ENCODE measurements around the gene DHX32.
A peak's percentile ranks its signal among the peaks of the same experiment; 100 is the strongest.

Gene DHX32

DNA sequence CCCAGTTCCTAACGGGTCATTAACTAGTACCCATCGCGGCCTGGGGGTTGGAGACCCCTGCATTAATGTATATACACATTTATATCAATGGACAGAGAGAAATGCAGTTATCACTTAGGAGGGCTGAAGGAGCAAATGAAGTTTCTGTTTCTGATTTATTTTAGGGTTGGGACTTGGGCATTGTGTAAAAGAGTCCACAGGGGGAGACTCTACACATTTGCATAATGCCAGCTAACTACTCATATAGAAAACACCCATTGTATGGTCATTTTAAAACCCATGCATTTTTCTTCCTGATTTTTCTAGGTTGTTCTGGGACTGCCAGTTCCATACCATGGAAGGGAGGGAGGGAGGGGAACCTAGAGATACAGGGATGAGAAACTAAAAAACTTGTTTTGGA lies 34.2 kb downstream of the DHX32 start:
- DNase-seq = no peak

- no peak for DNase-seq
Observed at GRCh38 chr10:125845617-125846016, 35.5 kb downstream of the DHX32 start.

GRCh38 chr10:125844751-125845221 lies 36.3 kb downstream of the DHX32 start:
- DNase-seq = no peak

DNA sequence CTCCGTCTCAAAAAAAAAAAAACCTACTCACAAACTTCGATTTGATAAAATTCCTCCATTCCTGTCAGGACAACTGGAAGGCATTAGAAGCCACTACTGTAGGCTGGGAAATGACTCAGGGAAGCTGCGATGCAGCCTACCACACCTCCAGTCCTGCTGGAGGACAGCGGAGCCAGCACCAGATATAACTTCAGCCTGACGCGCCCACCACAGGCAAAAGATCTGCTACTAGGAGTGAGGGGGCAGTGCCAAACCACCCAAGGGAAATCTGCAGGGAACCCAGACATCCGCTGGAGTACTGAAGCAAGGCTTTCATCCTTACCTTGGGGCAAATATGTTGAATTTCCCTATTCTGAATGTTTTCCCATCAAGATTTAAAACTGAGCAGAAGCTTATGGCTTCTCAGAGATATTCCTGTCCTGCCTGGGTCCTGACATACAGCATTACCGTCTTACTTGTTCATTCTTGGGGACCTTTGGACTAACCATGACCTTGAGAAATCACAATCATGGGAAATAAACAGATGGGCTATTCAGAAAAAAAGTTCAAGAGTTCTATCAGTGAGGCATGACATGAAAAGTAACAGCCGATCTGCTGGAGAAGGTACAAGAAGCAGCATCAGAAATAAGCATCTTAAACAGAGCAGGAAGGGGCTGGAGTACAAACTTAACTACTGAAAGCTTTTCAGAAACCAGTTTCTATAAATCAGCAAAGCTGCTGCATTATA lies 37.3 kb downstream of the DHX32 start:
- DNase-seq = no peak

DNA sequence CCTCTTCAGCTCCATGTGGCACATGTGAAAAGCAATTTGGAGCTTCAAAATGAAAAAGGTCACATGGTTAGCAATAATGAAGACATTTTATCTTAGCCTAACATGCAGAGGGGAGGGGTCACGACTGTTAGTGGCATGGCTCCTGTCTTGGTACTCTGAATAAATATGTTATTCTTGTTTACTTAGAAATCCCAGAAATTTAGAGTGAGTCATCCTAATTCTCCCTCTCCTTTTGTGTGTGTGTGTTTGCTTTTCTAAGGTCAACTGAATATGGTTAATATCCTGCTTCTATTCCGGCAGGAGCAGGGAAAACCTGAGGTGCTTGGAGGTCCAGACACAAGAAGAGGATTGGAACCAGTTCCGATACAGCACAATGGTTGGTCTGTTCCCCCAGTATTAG lies 40.1 kb downstream of the DHX32 start:
- DNase-seq = no peak

DNA sequence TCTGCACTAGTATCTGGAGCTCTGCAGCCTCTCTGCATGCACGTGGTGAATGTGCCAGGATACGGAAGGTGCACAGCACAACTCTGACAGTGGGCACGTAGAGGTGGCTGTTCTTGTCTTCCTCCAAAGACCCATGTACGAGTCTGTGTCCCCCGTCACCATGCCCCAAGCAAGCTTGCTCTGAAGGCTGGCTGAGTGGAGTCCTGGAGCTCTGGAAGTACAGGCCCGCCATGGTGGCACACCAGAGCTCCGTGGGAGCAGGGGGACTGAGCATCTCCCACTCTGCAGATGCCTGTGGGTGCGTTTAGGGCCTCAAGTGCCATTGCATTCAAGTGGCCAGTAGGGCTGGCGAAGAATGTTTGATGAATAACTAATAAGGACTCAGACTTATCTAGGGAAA lies 40.7 kb downstream of the DHX32 start:
- DNase-seq = no peak

- DNase-seq = no peak
Observed at GRCh38 chr10:125838802-125839575, 42.1 kb downstream of the DHX32 start.

GRCh38 chr10:125836746-125837145 lies 44.3 kb downstream of the DHX32 start:
- DNase-seq = no peak

DNA sequence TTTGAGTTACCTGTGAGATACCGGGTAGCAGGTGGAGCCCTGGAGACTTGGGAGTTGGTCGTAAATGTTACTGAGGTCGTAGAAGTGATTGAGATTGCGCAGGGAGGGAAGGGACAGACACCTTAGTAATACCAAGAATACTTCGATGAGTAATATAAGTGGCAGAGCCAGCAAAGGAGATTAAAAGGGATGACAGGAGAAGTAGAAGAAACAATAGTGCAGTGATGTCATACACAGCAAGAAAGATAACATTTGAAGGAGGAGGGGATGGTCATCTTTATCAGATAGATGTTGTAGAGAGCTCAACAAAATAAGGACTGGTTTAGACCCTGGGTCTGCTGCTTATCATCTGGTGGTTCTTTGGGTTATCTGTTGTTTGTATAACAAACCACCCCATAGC lies 52.8 kb downstream of the DHX32 start:
- no peak for DNase-seq

- no peak for DNase-seq
Observed at GRCh38 chr10:125827133-125827532, 54.0 kb downstream of the DHX32 start.

GRCh38 chr10:125824736-125825135 lies 56.4 kb downstream of the DHX32 start:
- no peak for DNase-seq

GRCh38 chr10:125823663-125824251 lies 57.3 kb downstream of the DHX32 start:
- DNase-seq = no peak

- peak; percentile 91 for DNase-seq
Observed at GRCh38 chr10:125822878-125823662, 58.0 kb downstream of the DHX32 start, which contains the start of the genes BCCIP and UROS. BCCIP (plus strand) TSS chr10:125823546; CDS start chr10:125823558, 12 bp downstream. UROS (minus strand) TSS chr10:125823258; CDS start chr10:125816499, 6,759 bp downstream.

DNA sequence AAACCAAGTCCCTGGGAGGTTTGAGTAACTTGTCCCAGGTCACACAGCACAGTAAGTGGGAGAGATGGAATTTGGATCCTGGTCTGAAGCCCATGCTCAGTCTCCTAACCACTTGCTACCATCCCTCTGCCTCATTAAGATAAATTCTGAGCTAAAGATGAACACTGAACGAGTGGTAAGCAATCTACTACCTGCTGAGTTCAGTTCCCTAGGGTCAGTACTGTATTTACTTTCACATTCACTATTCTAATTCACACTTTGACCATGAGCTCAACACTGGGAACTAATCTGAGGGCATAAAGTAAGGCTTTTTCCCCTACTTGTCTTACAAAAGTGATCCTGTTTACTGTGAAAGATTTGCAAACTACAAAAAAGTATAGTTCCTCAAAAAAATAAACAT lies 60.4 kb downstream of the DHX32 start:
- no peak for DNase-seq

- DNase-seq = no peak
Observed at GRCh38 chr10:125817337-125817946, 63.6 kb downstream of the DHX32 start.

DNA sequence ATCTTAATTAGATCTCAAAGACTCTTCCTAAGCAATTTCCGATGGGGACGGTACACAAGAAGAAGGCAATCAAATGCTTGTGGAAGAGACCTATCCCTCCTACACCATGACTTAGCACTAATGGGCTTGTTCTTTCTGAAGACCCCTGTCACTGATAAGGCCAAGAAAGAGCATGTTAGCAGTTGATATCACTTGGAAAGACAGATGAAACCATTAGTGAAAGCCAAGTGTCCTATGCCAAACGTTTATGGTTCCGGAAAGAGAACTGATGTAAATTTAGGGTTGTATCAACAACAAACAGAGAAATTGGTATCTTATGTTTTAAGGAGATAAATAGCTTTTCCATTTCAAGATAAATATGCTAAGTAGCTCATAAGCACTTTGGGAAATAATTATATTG lies 64.5 kb downstream of the DHX32 start:
- no peak for DNase-seq

DNA sequence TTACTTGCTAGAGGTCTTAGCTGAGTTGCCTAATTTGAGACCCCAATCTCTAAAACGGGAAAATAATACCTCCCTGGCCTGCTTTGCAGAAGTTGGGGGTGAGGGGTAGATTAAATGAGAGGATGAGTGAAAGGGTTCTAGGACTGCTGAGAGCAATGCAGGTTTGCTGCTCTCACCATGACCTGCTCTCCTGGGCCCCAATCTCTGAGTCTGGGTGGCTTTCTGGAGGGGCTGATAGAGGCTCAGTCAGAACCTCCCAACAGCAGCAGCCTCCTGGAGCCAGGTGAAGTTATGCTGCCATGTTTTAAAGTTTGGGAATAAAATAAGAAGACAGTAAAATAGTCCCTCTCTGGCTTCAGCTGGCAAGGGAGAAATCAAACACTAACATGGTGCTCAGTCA lies 65.3 kb downstream of the DHX32 start:
- no peak for DNase-seq

GRCh38 chr10:125812128-125812750 lies 68.9 kb downstream of the DHX32 start:
- DNase-seq = no peak

DNA sequence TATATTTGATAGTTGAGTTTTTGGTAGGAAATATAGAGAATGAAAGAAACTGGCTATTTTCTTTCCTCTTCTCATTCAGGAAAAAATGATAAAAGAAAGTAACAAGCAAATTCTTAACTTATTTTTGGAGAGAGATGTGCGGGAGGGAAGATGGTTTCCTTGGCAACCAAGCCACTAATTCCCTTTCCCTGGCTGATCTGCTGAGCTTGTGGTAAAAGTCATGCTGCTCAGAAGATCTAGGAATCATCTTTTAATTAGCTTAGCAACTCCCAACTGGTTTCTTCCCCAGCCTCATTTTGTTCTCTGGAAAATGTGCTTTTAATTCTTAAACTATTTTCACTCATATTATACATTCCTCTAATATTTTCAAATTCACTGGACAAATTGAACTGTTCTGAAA lies 69.8 kb downstream of the DHX32 start:
- DNase-seq = no peak

- no peak for DNase-seq
Observed at GRCh38 chr10:125808047-125808446, 73.0 kb downstream of the DHX32 start.

GRCh38 chr10:125802739-125803138 lies 78.4 kb downstream of the DHX32 start:
- no peak for DNase-seq

DNA sequence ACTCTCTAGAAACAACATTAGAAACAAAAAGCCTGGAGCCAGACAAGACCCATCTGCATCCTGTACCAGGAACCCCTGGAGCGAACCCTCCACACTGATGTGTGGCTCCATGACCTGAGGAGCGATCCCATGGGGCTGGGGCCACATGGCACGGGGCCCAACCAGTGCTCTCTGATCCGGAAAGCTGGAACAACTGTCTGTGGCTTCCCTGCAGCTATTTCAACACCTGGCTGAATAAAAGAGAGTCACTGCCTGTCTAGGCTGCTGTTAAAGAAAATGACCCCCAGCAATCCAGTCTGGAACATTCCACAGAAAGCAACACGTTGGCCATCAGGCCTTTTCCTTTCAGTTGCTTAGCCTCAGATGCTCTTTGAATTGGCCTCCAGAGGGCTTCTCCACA lies 79.0 kb downstream of the DHX32 start:
- DNase-seq = no peak

All from activated CD4-positive, CD25-positive, alpha-beta regulatory T cell treated with anti-CD3 and anti-CD28 coated beads, Interleukin-2, amount 50 U/mL, for 72 hours (primary cell).